HCT116 (cell line): ENCODE measurements around the gene RDH8.

Experiments
- POLR2A ChIP-seq: IDR thresholded peaks from 2 replicates; pipeline ENCODE4 v1.7.0; 2011; ENCODE audit warnings: borderline replicate concordance; ENCODE audit not compliant: insufficient read depth, insufficient read length; ENCODE audit errors: extremely low read depth
- YY1 ChIP-seq: IDR thresholded peaks from 2 replicates; pipeline ENCODE4 v1.6.1; 2011; ENCODE audit warnings: low read length, low read depth, moderate library complexity, mild to moderate bottlenecking; ENCODE audit not compliant: insufficient replicate concordance; ENCODE audit errors: extremely low read depth
- TF ChIP-seq, protein P1 (sequence below), 3 experiments: fragments of 200-600 bp in 1 of 3; sonication (generic) in 1 of 3; IDR thresholded peaks in 2 of 3; conservative IDR thresholded peaks in 1 of 3; 2 replicates each; pipeline ENCODE4 v1.5.1; 2012 to 2017; ENCODE audit warnings: low read depth in 2 of 3, low read length in 2 of 3, antibody characterized with exemption in 1 of 3, borderline replicate concordance in 1 of 3, control low read depth in 1 of 3, mild to moderate bottlenecking in 1 of 3, mixed read lengths in 1 of 3, mixed run types in 1 of 3, moderate library complexity in 1 of 3; ENCODE audit not compliant: insufficient read depth in 1 of 3

DNA sequence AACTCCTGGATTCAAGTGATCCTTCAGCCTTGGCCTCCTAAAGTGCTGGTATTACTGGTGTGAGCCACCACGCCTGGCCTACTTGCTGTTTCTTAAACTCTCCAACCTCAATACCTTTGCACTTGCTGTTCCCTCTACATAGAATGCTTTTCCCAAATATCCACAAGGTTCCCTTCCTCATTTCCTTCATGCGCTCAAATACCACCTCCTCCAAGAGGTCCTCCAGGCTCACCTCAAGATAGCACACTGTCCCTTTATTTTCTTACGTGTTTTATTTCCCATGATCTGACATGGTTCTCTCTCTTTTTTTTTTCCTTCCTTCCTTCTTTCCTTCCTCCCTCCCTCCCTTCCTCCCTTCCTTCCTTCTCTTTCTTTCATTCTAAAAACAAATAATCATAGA lies 13.5 kb downstream of the RDH8 start:
- TF ChIP-seq, protein P1, sequence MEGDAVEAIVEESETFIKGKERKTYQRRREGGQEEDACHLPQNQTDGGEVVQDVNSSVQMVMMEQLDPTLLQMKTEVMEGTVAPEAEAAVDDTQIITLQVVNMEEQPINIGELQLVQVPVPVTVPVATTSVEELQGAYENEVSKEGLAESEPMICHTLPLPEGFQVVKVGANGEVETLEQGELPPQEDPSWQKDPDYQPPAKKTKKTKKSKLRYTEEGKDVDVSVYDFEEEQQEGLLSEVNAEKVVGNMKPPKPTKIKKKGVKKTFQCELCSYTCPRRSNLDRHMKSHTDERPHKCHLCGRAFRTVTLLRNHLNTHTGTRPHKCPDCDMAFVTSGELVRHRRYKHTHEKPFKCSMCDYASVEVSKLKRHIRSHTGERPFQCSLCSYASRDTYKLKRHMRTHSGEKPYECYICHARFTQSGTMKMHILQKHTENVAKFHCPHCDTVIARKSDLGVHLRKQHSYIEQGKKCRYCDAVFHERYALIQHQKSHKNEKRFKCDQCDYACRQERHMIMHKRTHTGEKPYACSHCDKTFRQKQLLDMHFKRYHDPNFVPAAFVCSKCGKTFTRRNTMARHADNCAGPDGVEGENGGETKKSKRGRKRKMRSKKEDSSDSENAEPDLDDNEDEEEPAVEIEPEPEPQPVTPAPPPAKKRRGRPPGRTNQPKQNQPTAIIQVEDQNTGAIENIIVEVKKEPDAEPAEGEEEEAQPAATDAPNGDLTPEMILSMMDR (IDR thresholded peaks at IDR 0.05 in 2 of 3, conservative IDR thresholded peaks at IDR 0.05 in 1 of 3; ENCODE audit: borderline replicate concordance in 1 of 3, insufficient read depth in 1 of 3, low read depth in 2 of 3, low read length in 2 of 3) = no peak
- TF ChIP-seq YY1 = no peak
- no peak for TF ChIP-seq POLR2A
